Measurements from ENCODE around the gene MYO5A.

GRCh38 chr15:52518487-52519371 lies 10.0 kb downstream of the MYO5A start:
- TF ChIP-seq, protein P1, sequence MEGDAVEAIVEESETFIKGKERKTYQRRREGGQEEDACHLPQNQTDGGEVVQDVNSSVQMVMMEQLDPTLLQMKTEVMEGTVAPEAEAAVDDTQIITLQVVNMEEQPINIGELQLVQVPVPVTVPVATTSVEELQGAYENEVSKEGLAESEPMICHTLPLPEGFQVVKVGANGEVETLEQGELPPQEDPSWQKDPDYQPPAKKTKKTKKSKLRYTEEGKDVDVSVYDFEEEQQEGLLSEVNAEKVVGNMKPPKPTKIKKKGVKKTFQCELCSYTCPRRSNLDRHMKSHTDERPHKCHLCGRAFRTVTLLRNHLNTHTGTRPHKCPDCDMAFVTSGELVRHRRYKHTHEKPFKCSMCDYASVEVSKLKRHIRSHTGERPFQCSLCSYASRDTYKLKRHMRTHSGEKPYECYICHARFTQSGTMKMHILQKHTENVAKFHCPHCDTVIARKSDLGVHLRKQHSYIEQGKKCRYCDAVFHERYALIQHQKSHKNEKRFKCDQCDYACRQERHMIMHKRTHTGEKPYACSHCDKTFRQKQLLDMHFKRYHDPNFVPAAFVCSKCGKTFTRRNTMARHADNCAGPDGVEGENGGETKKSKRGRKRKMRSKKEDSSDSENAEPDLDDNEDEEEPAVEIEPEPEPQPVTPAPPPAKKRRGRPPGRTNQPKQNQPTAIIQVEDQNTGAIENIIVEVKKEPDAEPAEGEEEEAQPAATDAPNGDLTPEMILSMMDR (IDR thresholded peaks at IDR 0.05) = no peak
- no peak for TF ChIP-seq SIN3A (IDR thresholded peaks at IDR 0.05; ENCODE audit: borderline replicate concordance, insufficient read depth, low read depth, low read length)
- TF ChIP-seq POLR2AphosphoS5 (IDR thresholded peaks at IDR 0.05; ENCODE audit: low read depth, low read length) = no peak
- TF ChIP-seq, protein P2, sequence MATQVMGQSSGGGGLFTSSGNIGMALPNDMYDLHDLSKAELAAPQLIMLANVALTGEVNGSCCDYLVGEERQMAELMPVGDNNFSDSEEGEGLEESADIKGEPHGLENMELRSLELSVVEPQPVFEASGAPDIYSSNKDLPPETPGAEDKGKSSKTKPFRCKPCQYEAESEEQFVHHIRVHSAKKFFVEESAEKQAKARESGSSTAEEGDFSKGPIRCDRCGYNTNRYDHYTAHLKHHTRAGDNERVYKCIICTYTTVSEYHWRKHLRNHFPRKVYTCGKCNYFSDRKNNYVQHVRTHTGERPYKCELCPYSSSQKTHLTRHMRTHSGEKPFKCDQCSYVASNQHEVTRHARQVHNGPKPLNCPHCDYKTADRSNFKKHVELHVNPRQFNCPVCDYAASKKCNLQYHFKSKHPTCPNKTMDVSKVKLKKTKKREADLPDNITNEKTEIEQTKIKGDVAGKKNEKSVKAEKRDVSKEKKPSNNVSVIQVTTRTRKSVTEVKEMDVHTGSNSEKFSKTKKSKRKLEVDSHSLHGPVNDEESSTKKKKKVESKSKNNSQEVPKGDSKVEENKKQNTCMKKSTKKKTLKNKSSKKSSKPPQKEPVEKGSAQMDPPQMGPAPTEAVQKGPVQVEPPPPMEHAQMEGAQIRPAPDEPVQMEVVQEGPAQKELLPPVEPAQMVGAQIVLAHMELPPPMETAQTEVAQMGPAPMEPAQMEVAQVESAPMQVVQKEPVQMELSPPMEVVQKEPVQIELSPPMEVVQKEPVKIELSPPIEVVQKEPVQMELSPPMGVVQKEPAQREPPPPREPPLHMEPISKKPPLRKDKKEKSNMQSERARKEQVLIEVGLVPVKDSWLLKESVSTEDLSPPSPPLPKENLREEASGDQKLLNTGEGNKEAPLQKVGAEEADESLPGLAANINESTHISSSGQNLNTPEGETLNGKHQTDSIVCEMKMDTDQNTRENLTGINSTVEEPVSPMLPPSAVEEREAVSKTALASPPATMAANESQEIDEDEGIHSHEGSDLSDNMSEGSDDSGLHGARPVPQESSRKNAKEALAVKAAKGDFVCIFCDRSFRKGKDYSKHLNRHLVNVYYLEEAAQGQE (IDR thresholded peaks at IDR 0.05; ENCODE audit: insufficient read depth in 1 of 2, low read depth in 2 of 2, low read length in 1 of 2) = no peak
